GM23338 (cell line): Measurements from ENCODE around the gene SLC39A11. TPM values are rescaled to one million over a fixed set of nuclear protein-coding genes. Genes with fewer than 3 reads are reported as not detected.

Source experiments
- ATAC-seq: fragments of 200-7000 bp; cut with Tn5 transposase; 3 replicates; pipeline ENCODE4 v1.9.1; 2020
- DNase-seq: peaks from one replicate; pipeline ENCODE4 v3.0.0-alpha.2; 2015; ENCODE audit warnings: low spot score
- H2AFZ ChIP-seq: fragments of 200-600 bp; sonication (generic); 2 replicates; pipeline ENCODE4 v1.8.0; 2016; ENCODE audit warnings: antibody characterized with exemption, mild to moderate bottlenecking, moderate library complexity
- H3F3A ChIP-seq: fragments of 200-600 bp; sonication (generic); replicated peaks from 2 replicates; pipeline ENCODE4 v1.8.0; 2017; ENCODE audit warnings: antibody characterized with exemption, mixed run types, low read depth
- H3K27ac ChIP-seq: fragments of 200-600 bp; sonication (generic); 2 replicates; pipeline ENCODE4 v1.6.1; 2016; ENCODE audit warnings: low read depth
- H3K27me3 ChIP-seq: fragments of 200-600 bp; sonication (generic); 2 replicates; pipeline ENCODE4 v1.8.0; 2016; ENCODE audit warnings: mild to moderate bottlenecking, mixed run types, moderate library complexity; ENCODE audit not compliant: insufficient read depth
- H3K36me3 ChIP-seq: fragments of 200-600 bp; sonication (generic); 2 replicates; pipeline ENCODE4 v1.8.0; 2016; ENCODE audit warnings: mild to moderate bottlenecking; ENCODE audit not compliant: insufficient read depth
- H3K4me1 ChIP-seq: fragments of 200-600 bp; sonication (generic); 2 replicates; pipeline ENCODE4 v1.8.0; 2016; ENCODE audit warnings: mild to moderate bottlenecking, moderate library complexity; ENCODE audit not compliant: insufficient read depth
- H3K4me2 ChIP-seq: fragments of 200-600 bp; sonication (generic); 2 replicates; pipeline ENCODE4 v1.7.1; 2017; ENCODE audit warnings: mixed run types
- H3K4me3 ChIP-seq: fragments of 200-600 bp; sonication (generic); 2 replicates; pipeline ENCODE4 v1.6.1; 2016; ENCODE audit warnings: mixed run types
- H3K79me2 ChIP-seq: fragments of 200-600 bp; sonication (generic); replicated peaks from 2 replicates; pipeline ENCODE4 v1.8.0; 2017; ENCODE audit warnings: mild to moderate bottlenecking; ENCODE audit not compliant: insufficient read depth
- H3K9me2 ChIP-seq: fragments of 200-600 bp; sonication (generic); 2 replicates; pipeline ENCODE4 v1.8.0; 2017; ENCODE audit not compliant: insufficient read depth
- H4K20me1 ChIP-seq: fragments of 200-600 bp; sonication (generic); replicated peaks from 2 replicates; pipeline ENCODE4 v1.8.0; 2017; ENCODE audit warnings: mild to moderate bottlenecking; ENCODE audit not compliant: insufficient read depth
- H3K27ac Mint-ChIP-seq: 2 replicates; pipeline ENCODE4 v1.8.0; 2020; ENCODE audit warnings: inconsistent platforms, mild to moderate bottlenecking, moderate library complexity, mixed read lengths
- H3K27me3 Mint-ChIP-seq: 3 replicates; pipeline ENCODE4 v1.8.0; 2022; ENCODE audit warnings: low read depth, mild to moderate bottlenecking, moderate library complexity, mixed read lengths, inconsistent platforms; ENCODE audit not compliant: insufficient read depth, poor library complexity
- H3K36me3 Mint-ChIP-seq: 3 replicates; pipeline ENCODE4 v1.8.0; 2021; ENCODE audit warnings: low read depth, mild to moderate bottlenecking, inconsistent platforms, moderate library complexity, mixed read lengths
- H3K4me1 Mint-ChIP-seq: 3 replicates; pipeline ENCODE4 v1.8.0; 2020; ENCODE audit warnings: mild to moderate bottlenecking, inconsistent platforms, mixed read lengths
- H3K4me3 Mint-ChIP-seq: 3 replicates; pipeline ENCODE4 v1.8.0; 2021; ENCODE audit warnings: moderate library complexity, mild to moderate bottlenecking, inconsistent platforms, mixed read lengths
- H3K9me3 Mint-ChIP-seq: 3 replicates; pipeline ENCODE4 v1.8.0; 2020; ENCODE audit warnings: moderate library complexity, mild to moderate bottlenecking, inconsistent platforms, mixed read lengths
- CREB1 ChIP-seq: fragments of 250-450 bp; sonication (Bioruptor Pico); IDR thresholded peaks from 2 replicates; pipeline ENCODE4 v1.5.0; 2020; ENCODE audit warnings: low read depth, mild to moderate bottlenecking, moderate library complexity
- EZH2 ChIP-seq: fragments of 200-600 bp; sonication (generic); IDR thresholded peaks from one replicate; pipeline ENCODE4 v1.8.0; 2017; ENCODE audit warnings: antibody characterized with exemption, mild to moderate bottlenecking, low read depth; ENCODE audit not compliant: unreplicated experiment
- JUNB ChIP-seq: IDR thresholded peaks from one replicate; pipeline ENCODE4 v1.6.1; 2016; ENCODE audit warnings: antibody characterized with exemption; ENCODE audit not compliant: unreplicated experiment
- POLR2AphosphoS5 ChIP-seq: IDR thresholded peaks from 2 replicates; pipeline ENCODE4 v1.6.1; 2016; ENCODE audit warnings: antibody characterized with exemption, low read depth
- ZNF114 ChIP-seq: fragments of 250-450 bp; sonication (Bioruptor Pico); IDR thresholded peaks from 2 replicates; pipeline ENCODE4 v1.5.0; 2020; ENCODE audit warnings: mild to moderate bottlenecking, moderate library complexity
- ZNF331 ChIP-seq: fragments of 250-450 bp; sonication (Bioruptor Pico); IDR thresholded peaks from 2 replicates; pipeline ENCODE4 v1.5.0; 2020; ENCODE audit warnings: low read depth, mild to moderate bottlenecking, moderate library complexity
- polyA plus RNA-seq: library from polyadenylated mRNA; unstranded; fragments of >200 nt; fragmentation: Nextera tagmentation; extraction: Ambion mirVana; gene quantifications from 2 replicates; pipeline ENCODE4 v1.2.1, GENCODE V29; 2016
- total RNA-seq: library from RNA; depleted of rRNA; stranded (reverse); fragments of >200 nt; shearing (Covaris generic); gene quantifications from 2 replicates; pipeline ENCODE4 v1.2.3, GENCODE V29; 2014
- TF ChIP-seq, protein P1 (sequence below), 2 experiments: fragments of 200-600 bp in 1 of 2; sonication (generic) in 1 of 2; conservative IDR thresholded peaks; 2 replicates each; pipeline versions ENCODE4 v1.5.1 to v1.6.1; 2016 to 2017; ENCODE audit warnings: antibody characterized with exemption in 2 of 2, low read depth in 2 of 2, mild to moderate bottlenecking in 2 of 2, moderate library complexity in 1 of 2
- TF ChIP-seq, protein P2 (sequence below): IDR thresholded peaks from 2 replicates; pipeline ENCODE4 v1.6.1; 2016; ENCODE audit warnings: antibody characterized with exemption

SLC39A11 gene
- total and polyA plus RNA-seq, 2 experiments from 2014 or later: 10.8 to 18.1 TPM

DNA sequence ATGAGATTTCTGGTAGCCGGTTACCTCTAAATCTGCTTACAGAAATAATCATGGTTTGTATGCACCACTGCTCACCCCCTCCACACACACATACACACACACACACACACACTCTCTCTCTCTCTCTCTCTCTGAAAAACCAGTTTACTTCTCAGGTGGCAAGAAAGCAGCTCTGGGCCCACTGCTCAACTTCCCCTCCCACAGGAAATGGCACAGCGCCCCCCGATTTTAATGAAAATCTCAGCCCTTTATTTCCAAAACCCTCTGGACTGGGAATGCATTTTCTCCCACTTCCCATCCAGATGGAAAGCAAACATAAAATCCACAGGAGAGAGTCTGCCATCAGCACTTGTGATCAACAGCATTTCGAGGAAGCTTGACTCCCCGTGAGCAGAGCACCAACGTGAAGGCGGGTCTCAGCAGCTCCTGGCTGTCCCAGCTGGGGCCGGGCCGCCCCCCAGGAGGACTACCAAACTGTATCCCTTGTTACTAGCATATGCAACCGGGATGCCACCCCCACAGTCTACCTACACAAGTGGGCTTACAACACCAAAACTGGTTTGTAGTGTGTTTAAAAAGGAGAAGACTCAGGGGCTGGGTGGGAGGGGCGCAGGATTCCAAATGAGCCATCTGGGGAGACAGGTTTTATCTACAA lies 121.1 kb downstream of the SLC39A11 start:
- Histone ChIP-seq H2AFZ (peak overlapping the region; percentile 43; the same call in 1 of the 2 replicates), H3K4me2 (0 out of 2 replicates have a peak overlapping the region, but pooled peaks have one; percentile 31), H3K27me3 (no peaks in the 10 kb centered on the region), H3K9me2 (no peaks in the 10 kb centered on the region), H3K36me3 (no peaks in the 10 kb centered on the region), H3K4me3 (no peak overlapping the region), H3K4me1 (peaks cover 12% of the 10 kb centered on the region), H3K27ac (peak overlapping the region; percentile 14; the same call in 1 of the 2 replicates), H3F3A (no peaks in the 10 kb centered on the region), H4K20me1 (no peaks in the 10 kb centered on the region), H3K79me2 (no peaks in the 10 kb centered on the region)
- peak; percentile 56 for ATAC-seq
- Mint-ChIP-seq H3K4me1 (peaks cover 25% of the 10 kb centered on the region), H3K9me3 (peaks cover 12% of the 10 kb centered on the region; the same call in 2 of the 3 replicates), H3K27me3 (peaks cover 7% of the 10 kb centered on the region), H3K4me3 (no peak overlapping the region; the same call in 2 of the 3 replicates), H3K27ac (peak overlapping the region; percentile 87), H3K36me3 (peaks cover 5% of the 10 kb centered on the region; the same call in 2 of the 3 replicates)
- no peak for TF ChIP-seq ZNF331 (CRISPR knock-in tag)
- TF ChIP-seq, protein P1, sequence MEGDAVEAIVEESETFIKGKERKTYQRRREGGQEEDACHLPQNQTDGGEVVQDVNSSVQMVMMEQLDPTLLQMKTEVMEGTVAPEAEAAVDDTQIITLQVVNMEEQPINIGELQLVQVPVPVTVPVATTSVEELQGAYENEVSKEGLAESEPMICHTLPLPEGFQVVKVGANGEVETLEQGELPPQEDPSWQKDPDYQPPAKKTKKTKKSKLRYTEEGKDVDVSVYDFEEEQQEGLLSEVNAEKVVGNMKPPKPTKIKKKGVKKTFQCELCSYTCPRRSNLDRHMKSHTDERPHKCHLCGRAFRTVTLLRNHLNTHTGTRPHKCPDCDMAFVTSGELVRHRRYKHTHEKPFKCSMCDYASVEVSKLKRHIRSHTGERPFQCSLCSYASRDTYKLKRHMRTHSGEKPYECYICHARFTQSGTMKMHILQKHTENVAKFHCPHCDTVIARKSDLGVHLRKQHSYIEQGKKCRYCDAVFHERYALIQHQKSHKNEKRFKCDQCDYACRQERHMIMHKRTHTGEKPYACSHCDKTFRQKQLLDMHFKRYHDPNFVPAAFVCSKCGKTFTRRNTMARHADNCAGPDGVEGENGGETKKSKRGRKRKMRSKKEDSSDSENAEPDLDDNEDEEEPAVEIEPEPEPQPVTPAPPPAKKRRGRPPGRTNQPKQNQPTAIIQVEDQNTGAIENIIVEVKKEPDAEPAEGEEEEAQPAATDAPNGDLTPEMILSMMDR (conservative IDR thresholded peaks at IDR 0.05; ENCODE audit: low read depth in 2 of 2): 0 out of 4 replicates have a peak, but pooled peaks of 1 of the 2 experiments have one; percentile 15
- DNase-seq: no peak

DNA sequence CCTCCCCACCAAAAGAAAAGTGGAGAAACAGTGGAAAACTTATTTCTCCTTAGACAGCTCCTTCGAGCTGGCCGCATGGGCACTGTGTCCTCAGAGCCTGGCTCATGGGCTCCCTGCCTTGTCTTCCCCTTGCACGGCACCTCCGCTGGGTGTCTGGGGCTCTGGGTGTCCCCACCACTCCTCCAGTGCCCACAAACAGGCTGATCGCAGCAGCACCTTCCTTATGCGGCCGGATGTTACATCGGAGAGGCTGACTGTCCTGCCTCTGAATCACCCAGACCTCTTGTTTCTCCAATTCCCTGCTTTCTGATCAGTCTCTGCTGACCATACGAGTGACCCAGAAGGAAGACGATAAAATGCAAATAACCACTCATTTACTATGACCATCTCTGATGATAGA lies 121.7 kb downstream of the SLC39A11 start:
- Histone ChIP-seq H3K27me3 (no peaks in the 10 kb centered on the region), H3F3A (no peaks in the 10 kb centered on the region), H3K4me2 (0 out of 2 replicates have a peak overlapping the region, but pooled peaks have one; percentile 31), H3K79me2 (no peaks in the 10 kb centered on the region), H2AFZ (peak overlapping the region; percentile 43; the same call in 1 of the 2 replicates), H3K4me3 (no peak overlapping the region), H4K20me1 (no peaks in the 10 kb centered on the region), H3K9me2 (no peaks in the 10 kb centered on the region), H3K4me1 (peaks cover 12% of the 10 kb centered on the region), H3K36me3 (no peaks in the 10 kb centered on the region), H3K27ac (peak overlapping the region; percentile 14; the same call in 1 of the 2 replicates)
- H3K27me3 Mint-ChIP-seq: peaks cover 7% of the 10 kb centered on the region
- no peak for TF ChIP-seq CREB1 (CRISPR knock-in tag)
- no peak for TF ChIP-seq ZNF114 (CRISPR knock-in tag)
- TF ChIP-seq JUNB: no peak
- TF ChIP-seq POLR2AphosphoS5: no peak
- TF ChIP-seq, protein P2, sequence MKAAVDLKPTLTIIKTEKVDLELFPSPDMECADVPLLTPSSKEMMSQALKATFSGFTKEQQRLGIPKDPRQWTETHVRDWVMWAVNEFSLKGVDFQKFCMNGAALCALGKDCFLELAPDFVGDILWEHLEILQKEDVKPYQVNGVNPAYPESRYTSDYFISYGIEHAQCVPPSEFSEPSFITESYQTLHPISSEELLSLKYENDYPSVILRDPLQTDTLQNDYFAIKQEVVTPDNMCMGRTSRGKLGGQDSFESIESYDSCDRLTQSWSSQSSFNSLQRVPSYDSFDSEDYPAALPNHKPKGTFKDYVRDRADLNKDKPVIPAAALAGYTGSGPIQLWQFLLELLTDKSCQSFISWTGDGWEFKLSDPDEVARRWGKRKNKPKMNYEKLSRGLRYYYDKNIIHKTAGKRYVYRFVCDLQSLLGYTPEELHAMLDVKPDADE: no peak
- TF ChIP-seq EZH2: no peak
- TF ChIP-seq, protein P1 (conservative IDR thresholded peaks at IDR 0.05; ENCODE audit: low read depth in 2 of 2): no peak
- no peak for TF ChIP-seq ZNF331 (CRISPR knock-in tag)
- H3K4me3 Mint-ChIP-seq: no peak overlapping the region
- H3K27ac Mint-ChIP-seq: peak overlapping the region; percentile 87
- peaks cover 5% of the 10 kb centered on the region; the same call in 2 of the 3 replicates for H3K36me3 Mint-ChIP-seq
- peaks cover 25% of the 10 kb centered on the region for H3K4me1 Mint-ChIP-seq
- peak; percentile 55 for ATAC-seq
- peaks cover 10% of the 10 kb centered on the region; the same call in 2 of the 3 replicates for H3K9me3 Mint-ChIP-seq
- no peak for DNase-seq
